Renal cortical epithelial cell (primary cell): ENCODE data around the gene RNF123. TPM values are rescaled to one million over a fixed set of nuclear protein-coding genes. Genes with fewer than 3 reads are reported as not detected.

Experiments used
- DNase-seq: peaks from one replicate; pipeline ENCODE4 v3.0.0-alpha.2; 2011; ENCODE audit warnings: low read depth
- total RNA-seq: library from RNA; depleted of rRNA; stranded (reverse); fragments of >200 nt; gene quantifications from 2 replicates; pipeline ENCODE4 v1.2.3, GENCODE V29; 2014

Gene RNF123
- total RNA-seq, 1 donor from 2014 or later = 36.9 TPM

DNA sequence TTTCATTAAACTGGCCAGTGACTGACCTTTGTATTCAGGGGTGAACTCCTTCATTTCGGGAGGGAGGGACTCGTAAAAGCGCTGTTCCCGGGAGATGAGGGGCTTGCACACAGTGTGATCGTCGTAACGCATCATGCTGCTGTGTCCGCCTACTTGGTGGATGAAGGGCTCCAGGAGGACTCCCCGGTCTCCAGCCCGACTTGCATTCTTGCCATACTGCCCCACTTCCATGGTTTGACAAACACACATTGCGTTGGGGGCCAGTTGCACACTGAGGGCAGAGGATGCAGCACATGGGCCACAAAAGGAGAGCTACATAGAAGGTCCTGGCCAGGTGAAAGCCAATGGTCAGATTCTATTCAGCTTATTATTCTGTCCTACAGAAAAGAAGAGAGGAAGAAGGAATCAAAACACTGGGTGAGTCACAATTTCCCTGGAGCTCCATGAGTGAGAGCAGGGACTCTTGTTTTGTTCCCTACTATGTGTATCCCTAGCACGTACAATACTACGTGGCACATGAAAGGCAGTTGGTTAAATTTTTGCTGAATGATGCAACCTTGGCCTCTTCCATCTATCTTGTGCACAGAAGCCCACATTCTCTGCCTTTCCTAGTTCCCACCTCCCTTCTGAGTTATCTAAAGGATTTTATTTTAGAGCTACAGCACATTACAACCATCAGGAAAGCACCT is 58.6 kb downstream of the RNF123 start:
- peak; percentile 93 for DNase-seq

DNA sequence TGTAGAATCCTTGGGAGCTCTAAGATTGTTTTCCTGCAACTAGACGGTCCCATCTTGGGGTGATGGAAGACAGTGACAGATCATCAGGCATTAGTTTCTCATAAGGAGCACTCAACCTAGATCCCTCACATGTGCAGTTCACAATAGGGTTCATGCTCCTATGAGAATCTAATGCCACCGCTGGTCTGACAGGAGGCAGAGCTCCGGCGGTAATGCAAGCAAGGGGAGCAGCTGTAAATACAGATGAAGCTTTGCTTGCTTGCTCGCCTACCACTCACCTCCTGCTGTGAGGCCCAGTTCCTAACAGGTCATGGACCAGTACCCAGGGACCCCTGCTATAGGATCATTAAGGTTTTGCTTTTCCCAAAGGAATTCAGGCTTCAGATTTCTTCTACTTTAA is 59.5 kb downstream of the RNF123 start:
- DNase-seq = peak; percentile 10

DNA sequence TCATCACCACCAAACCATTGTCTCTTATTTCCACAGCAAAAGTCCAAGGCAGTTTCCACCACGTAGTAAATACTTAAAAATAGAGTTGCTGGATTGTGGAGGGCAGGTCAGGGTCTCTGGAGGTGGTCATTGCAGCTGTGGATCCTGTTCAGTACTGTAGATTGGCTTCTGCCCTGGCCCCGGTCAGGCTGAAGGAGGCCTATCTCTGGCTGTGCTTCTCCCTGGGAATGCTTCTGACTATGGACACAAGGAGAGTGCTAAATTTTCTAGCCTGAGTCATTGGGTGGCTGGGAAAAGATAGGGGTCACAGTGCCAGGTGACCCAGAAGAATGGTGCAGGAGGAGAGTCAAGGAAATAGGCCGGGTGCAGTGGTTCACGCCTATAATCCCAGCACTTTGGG is 60.7 kb downstream of the RNF123 start:
- peak; percentile 58 for DNase-seq

DNA sequence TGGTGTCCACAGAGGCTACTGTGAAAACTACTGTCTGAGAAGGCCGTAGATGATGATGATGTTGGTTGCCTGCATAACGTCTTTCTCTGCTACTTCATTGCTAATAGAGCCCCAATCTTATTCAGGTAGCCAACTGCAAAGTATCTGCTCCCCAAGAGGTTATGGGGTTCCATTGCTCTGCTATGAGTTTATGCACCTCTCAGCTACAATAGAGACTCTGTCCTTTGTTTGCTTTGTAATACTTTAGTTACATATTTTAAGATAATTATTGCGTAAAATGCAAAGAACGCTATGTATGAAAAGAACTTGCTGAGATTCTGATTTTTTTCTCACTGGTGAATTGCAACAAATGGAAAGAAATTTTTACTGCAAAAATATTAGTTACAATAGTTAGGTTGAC is 62.1 kb downstream of the RNF123 start:
- DNase-seq = no peak

DNA sequence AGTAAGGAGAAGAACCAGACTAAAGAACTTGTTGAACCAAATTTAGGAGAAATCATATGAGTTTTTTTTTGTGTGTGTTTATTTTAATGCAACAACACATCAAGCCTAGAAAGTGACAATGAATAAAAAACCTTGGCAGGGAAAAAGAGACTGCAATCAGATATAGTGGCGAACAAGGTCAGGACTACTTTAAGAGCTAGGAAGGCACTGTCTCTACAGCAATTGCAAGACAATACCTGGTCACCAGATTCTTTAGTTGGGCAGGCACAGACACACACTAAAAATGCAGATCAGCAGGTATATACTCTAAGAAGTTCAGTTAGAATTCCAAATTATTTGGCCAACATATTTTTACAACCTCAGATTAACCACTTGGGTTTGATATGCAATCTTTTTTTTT is 65.2 kb downstream of the RNF123 start:
- no peak for DNase-seq

DNA sequence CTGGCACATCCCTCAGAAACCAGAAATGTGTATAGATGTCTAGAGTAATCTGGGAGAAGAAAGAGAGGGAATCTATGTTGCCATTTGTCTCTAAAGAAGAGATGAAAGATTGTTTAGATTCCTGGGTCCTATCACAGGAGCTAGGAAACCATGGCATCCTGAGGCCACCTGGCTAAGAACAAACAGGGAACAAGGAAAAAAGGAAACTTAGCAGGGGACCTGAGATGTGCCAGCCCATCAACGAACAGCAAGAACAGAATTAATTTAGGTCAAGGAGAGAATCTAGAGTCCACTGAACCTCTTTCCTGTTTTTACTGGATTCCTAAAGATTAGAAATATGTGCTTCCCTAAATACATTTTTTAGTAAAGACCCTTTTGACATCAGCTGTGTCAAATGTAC is 66.7 kb downstream of the RNF123 start:
- no peak for DNase-seq

DNA sequence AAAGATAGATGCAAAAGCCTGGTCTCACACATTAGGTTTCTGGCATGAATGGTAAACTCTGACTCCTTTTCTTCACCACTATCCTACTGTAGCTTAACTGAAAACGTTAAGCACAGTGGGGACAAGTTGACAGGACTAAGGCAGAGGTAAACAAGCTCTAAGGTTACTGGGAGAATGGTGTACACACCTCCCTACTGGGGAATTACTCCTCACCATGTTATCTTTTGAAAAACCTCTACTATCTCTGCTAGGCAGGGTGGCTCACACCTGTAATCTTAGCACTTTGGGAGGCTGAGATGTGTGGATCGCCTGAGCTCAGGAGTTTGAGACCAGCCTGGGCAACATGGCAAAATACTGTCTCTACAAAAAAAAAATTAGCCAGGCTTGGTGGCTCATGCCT is 67.8 kb downstream of the RNF123 start:
- DNase-seq = no peak

DNA sequence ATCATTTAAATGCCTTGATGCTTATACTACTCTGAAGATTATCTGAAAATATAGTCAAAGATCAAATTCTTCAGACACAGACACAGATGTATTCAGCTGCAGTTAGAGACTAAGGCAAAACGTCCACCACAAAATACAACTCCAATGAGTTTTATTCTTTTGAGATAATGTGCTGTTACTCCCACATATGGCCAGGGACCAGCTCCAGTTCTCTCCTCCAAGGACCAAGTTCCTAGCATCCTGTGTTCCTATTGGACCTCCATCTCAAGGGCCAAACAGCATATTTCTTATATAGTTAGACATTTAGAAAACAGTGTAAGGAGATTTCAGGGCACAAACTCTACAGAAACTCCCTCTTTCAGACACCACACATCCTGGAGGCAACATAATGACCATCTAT is 69.9 kb downstream of the RNF123 start:
- DNase-seq = no peak

DNA sequence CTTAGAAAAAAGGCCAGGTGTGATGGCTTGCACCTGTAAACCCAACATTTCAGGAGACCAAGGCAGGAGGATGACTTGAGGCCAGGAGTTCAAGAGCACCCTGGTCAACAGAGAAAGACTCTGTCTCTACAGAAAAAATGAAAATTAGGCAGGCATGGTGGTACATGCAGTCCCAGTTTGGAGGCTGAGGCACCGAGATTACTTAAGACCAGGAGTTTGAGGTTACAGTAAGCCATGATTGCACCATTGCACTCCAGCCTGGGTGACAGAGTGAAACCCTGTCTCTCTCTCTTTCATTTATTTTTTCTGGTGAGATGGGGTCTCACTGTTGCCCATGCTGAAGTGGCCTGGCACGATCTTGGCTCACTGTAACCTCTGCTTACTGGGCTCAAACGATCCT is 72.3 kb downstream of the RNF123 start:
- no peak for DNase-seq

DNA sequence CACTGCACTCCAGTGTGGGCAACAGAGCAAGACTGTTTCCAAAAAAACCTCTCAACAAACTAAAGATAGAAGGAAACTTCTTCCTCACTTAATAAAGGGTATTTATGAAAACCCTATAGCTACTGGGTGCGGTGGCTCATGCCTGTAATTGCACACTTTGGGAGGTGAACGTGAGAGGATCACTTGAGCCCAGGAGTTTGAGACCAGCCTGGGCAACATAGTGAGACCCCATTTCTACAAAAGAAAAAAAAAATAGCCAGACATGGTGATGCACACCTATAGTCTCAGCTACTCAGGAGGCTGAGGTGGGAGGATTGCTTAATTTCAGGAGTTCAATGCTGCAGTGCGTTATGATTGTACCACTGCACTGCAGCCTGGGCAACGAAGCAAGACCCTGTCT is 74.6 kb downstream of the RNF123 start:
- no peak for DNase-seq

DNA sequence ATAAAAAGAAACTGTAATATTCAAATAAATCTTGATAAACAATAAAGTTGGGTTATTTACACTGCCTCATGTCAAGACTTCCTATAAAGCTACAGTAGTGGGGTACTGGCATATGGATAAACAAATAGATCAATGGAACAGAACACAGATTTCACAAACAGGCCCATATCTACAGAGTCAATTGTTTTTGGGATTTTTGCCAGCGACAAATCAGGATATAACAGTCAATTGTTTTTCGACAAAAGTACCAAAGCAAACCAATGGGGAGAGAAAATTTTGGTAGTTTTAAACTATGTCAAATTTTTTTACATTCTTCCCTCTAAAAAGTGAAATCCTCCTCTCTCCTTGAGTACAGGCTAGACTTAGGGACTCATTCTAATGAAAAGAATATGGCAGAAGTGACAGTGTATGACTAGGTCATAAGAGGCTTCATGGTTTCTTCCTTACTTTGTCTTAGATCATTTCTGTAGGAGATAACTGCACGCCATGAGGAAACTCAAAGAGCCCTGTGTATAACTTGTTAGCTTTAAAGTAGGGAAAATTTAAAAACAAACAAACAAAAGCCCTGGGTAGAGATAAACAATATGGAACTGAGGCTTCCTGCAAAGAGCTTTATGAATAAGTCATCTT is 80.0 kb downstream of the RNF123 start:
- no peak for DNase-seq

DNA sequence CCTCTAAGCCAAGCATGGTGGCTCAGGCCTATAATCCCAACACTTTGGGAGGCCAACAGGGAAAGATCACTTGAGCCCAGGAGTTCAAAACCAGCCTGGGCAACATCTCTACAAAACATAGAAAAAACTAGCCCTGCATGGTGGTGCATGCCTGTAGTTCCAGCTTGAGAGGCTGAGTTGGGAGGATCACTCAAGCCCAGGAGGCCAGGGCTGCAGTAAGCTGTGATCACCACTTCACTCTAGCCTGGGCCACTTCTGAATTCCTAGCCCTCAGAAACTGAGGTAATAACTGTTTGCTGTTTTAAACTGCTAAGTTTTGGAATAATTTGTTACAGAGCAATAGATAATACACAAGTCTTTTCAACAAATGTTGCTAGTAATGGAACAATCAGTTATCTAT is 80.6 kb downstream of the RNF123 start:
- DNase-seq = no peak

Other genes with a start within 250 kb of the RNF123 start
- 37.9 and 87.8 TPM in 2 replicates for gene DAG1, start 219.3 kb upstream of the RNF123 start, total RNA-seq
- gene BSN, start 135.1 kb upstream of the RNF123 start, total RNA-seq = 0.25 TPM in 1 of 2 replicates, not detected in the other
- 233 and 345 TPM in 2 replicates for gene APEH, start 15.2 kb upstream of the RNF123 start, total RNA-seq
- 2.3 and 11.7 TPM in 2 replicates for gene MST1, start 83 bp upstream of the RNF123 start, total RNA-seq
- gene AMIGO3, start 30.1 kb downstream of the RNF123 start, total RNA-seq = not detected in 2 replicates
- gene GMPPB, start 34.4 kb downstream of the RNF123 start, total RNA-seq = 34.8 and 53.7 TPM in 2 replicates
- 31.4 and 78.5 TPM in 2 replicates for gene IP6K1, start 97.0 kb downstream of the RNF123 start, total RNA-seq
- gene CDHR4, start 110.3 kb downstream of the RNF123 start, total RNA-seq = not detected in 2 replicates
- gene INKA1, start 113.7 kb downstream of the RNF123 start, total RNA-seq = 0.15 and 0.17 TPM in 2 replicates
- 24.8 and 25.1 TPM in 2 replicates for gene UBA7, start 124.4 kb downstream of the RNF123 start, total RNA-seq
- gene TRAIP, start 167.0 kb downstream of the RNF123 start, total RNA-seq = 1.6 and 2.8 TPM in 2 replicates
- under 0.01 TPM in 1 of 2 replicates, not detected in the other for gene CAMKV, start 180.3 kb downstream of the RNF123 start, total RNA-seq
- 1.6 and 5.7 TPM in 2 replicates for gene MST1R, start 214.3 kb downstream of the RNF123 start, total RNA-seq
- 9.9 and 10.8 TPM in 2 replicates for gene MON1A, start 240.3 kb downstream of the RNF123 start, total RNA-seq